H1 (cell line): ENCODE measurements around the gene ZSCAN20. TPM values are rescaled to one million over a fixed set of nuclear protein-coding genes. Genes with fewer than 3 reads are reported as not detected.

Experiments used
- CTCF ChIA-PET: fragments of 300-600 bp; sonication (Branson Sonifier 250); formaldehyde crosslinking; loops from one replicate; lab custom pipeline; 2021; ENCODE audit not compliant: partially characterized antibody; lab: Charles Lee
- POLR2A ChIA-PET: fragments of 300-600 bp; sonication (Branson Sonifier 250); formaldehyde crosslinking; loops from one replicate; lab custom pipeline; 2021; ENCODE audit warnings: inconsistent platforms; ENCODE audit not compliant: partially characterized antibody; lab: Charles Lee
- DNase-seq, 2 experiments: peaks; one replicate each; pipeline versions ENCODE4 v3.0.0 to v3.0.0-alpha.2; 2010 to 2022; ENCODE audit warnings: low spot score in 2 of 2, low read depth in 1 of 2, mixed read lengths in 1 of 2
- FAIRE-seq: peaks from 2 replicates; lab custom pipeline; 2011; peaks lifted over from hg19 to GRCh38; lab: Jason Lieb, UNC
- H2AFZ ChIP-seq: 2 replicates; pipeline ENCODE4 v1.8.1; 2012; ENCODE audit warnings: low read length, inconsistent platforms
- H2AK5ac ChIP-seq: 2 replicates; pipeline ENCODE4 v1.6.1; 2013; ENCODE audit warnings: low read depth, low read length
- H2BK120ac ChIP-seq: replicated peaks from 2 replicates; pipeline ENCODE3; 2013; ENCODE audit warnings: low read depth, low read length, inconsistent platforms
- H2BK12ac ChIP-seq: 2 replicates; pipeline ENCODE4 v1.6.1; 2013; ENCODE audit warnings: low read depth, low read length
- H2BK15ac ChIP-seq: 2 replicates; pipeline ENCODE4 v1.6.1; 2013; ENCODE audit warnings: low read length
- H2BK20ac ChIP-seq: 2 replicates; pipeline ENCODE4 v1.6.1; 2013; ENCODE audit warnings: low read length
- H2BK5ac ChIP-seq: 2 replicates; pipeline ENCODE4 v1.6.1; 2013; ENCODE audit warnings: low read depth, low read length
- H3K14ac ChIP-seq: 2 replicates; pipeline ENCODE4 v1.6.1; 2013; ENCODE audit warnings: inconsistent platforms; ENCODE audit not compliant: insufficient read length
- H3K18ac ChIP-seq: 2 replicates; pipeline ENCODE4 v1.6.1; 2013; ENCODE audit warnings: low read length; ENCODE audit errors: extremely low read depth
- H3K23ac ChIP-seq: 2 replicates; pipeline ENCODE4 v1.6.1; 2013; ENCODE audit warnings: inconsistent platforms; ENCODE audit not compliant: insufficient read length
- H3K23me2 ChIP-seq: 2 replicates; pipeline ENCODE4 v1.6.1; 2013; ENCODE audit warnings: low read depth, low read length
- H3K27ac ChIP-seq: 2 replicates; pipeline ENCODE4 v1.6.1; 2011; ENCODE audit warnings: low read depth, low read length, inconsistent platforms
- H3K27me3 ChIP-seq, 4 experiments: replicated peaks in 1 of 4; 1 replicate in 1 of 4; 2 replicates in 3 of 4; pipeline versions ENCODE4 v1.6.1 to v1.8.1; 2011 to 2013; ENCODE audit warnings: low read length in 3 of 4, mild to moderate bottlenecking in 3 of 4, inconsistent platforms in 2 of 4, mixed read lengths in 2 of 4, moderate library complexity in 1 of 4; ENCODE audit not compliant: control insufficient read depth in 3 of 4, insufficient read depth in 3 of 4; ENCODE audit errors: extremely low read depth in 1 of 4
- H3K36me3 ChIP-seq, 4 experiments: 2 replicates each; pipeline versions ENCODE4 v1.6.1 to v1.8.1; 2011 to 2013; ENCODE audit warnings: mild to moderate bottlenecking in 4 of 4, low read length in 3 of 4, moderate library complexity in 2 of 4, control low read depth in 1 of 4, inconsistent platforms in 1 of 4; ENCODE audit not compliant: insufficient read depth in 4 of 4, control insufficient read depth in 2 of 4
- H3K4ac ChIP-seq: replicated peaks from 2 replicates; pipeline ENCODE3; 2013; ENCODE audit warnings: low read length, low read depth, mixed read lengths, inconsistent platforms; ENCODE audit not compliant: insufficient read length
- H3K4me1 ChIP-seq, 4 experiments: replicated peaks in 1 of 4; 1 replicate in 1 of 4; 2 replicates in 3 of 4; pipeline versions ENCODE4 v1.6.1 to v1.8.1; 2011 to 2013; ENCODE audit warnings: low read length in 3 of 4, inconsistent platforms in 2 of 4, mixed read lengths in 1 of 4; ENCODE audit not compliant: insufficient read depth in 4 of 4, control insufficient read depth in 3 of 4
- H3K4me2 ChIP-seq, 2 experiments: 2 replicates each; pipeline versions ENCODE4 v1.6.1 to v1.8.1; 2011 to 2013; ENCODE audit warnings: low read depth in 2 of 2, low read length in 2 of 2, control low read depth in 1 of 2, inconsistent platforms in 1 of 2, mild to moderate bottlenecking in 1 of 2; ENCODE audit not compliant: insufficient read depth in 1 of 2
- H3K4me3 ChIP-seq, 4 experiments: fragments of 200-600, 300-600 bp in 1 of 4; sonication (generic), shearing (Covaris generic), sonication (Bioruptor Twin) in 1 of 4; 2 replicates each; pipeline versions ENCODE4 v1.5.1 to v1.8.1; 2011 to 2016; ENCODE audit warnings: low read length in 4 of 4, low read depth in 3 of 4, control low read depth in 2 of 4, inconsistent platforms in 2 of 4, mild to moderate bottlenecking in 2 of 4, mixed read lengths in 1 of 4, moderate library complexity in 1 of 4; ENCODE audit not compliant: insufficient read depth in 2 of 4; ENCODE audit errors: extremely low read depth in 1 of 4
- H3K56ac ChIP-seq: replicated peaks from 2 replicates; pipeline ENCODE3; 2013; ENCODE audit warnings: low read depth, mild to moderate bottlenecking, mixed read lengths, low read length, inconsistent platforms; ENCODE audit not compliant: insufficient read length
- H3K79me1 ChIP-seq: 2 replicates; pipeline ENCODE4 v1.6.1; 2013; ENCODE audit warnings: low read depth, low read length, control low read depth
- H3K79me2 ChIP-seq, 2 experiments: 2 replicates each; pipeline versions ENCODE4 v1.6.1 to v1.8.1; 2012 to 2013; ENCODE audit warnings: low read length in 2 of 2, mild to moderate bottlenecking in 2 of 2, inconsistent platforms in 1 of 2; ENCODE audit not compliant: insufficient read depth in 2 of 2, control insufficient read depth in 1 of 2
- H3K9ac ChIP-seq, 4 experiments: replicated peaks in 1 of 4; 1 replicate in 1 of 4; 2 replicates in 3 of 4; pipeline versions ENCODE4 v1.6.1 to v1.8.1; 2011 to 2013; ENCODE audit warnings: low read depth in 3 of 4, low read length in 3 of 4, control low read depth in 2 of 4, mild to moderate bottlenecking in 2 of 4, moderate library complexity in 2 of 4, inconsistent platforms in 1 of 4; ENCODE audit errors: extremely low read depth in 1 of 4
- H3K9me3 ChIP-seq, 2 experiments: 2 replicates each; pipeline versions ENCODE4 v1.6.1 to v1.8.1; 2012 to 2013; ENCODE audit warnings: mild to moderate bottlenecking in 2 of 2, moderate library complexity in 2 of 2, control low read depth in 1 of 2, inconsistent platforms in 1 of 2, low read depth in 1 of 2, low read length in 1 of 2, mixed read lengths in 1 of 2; ENCODE audit not compliant: insufficient read depth in 2 of 2
- H4K20me1 ChIP-seq, 2 experiments: replicated peaks in 1 of 2; 2 replicates each; pipeline versions ENCODE3 to v1.8.1; 2011 to 2013; ENCODE audit warnings: inconsistent platforms in 2 of 2, low read length in 2 of 2, mild to moderate bottlenecking in 1 of 2; ENCODE audit not compliant: insufficient read depth in 2 of 2, control insufficient read depth in 1 of 2
- H4K5ac ChIP-seq: 2 replicates; pipeline ENCODE4 v1.6.1; 2013; ENCODE audit warnings: low read length, low read depth, mixed read lengths, inconsistent platforms; ENCODE audit not compliant: insufficient read length
- H4K8ac ChIP-seq: 2 replicates; pipeline ENCODE4 v1.8.0; 2013; ENCODE audit warnings: mild to moderate bottlenecking, moderate library complexity, low read length, inconsistent platforms; ENCODE audit not compliant: insufficient read depth; ENCODE audit errors: extremely low read depth
- H4K91ac ChIP-seq: replicated peaks from 2 replicates; pipeline ENCODE3; 2013; ENCODE audit warnings: low read length, mixed read lengths, inconsistent platforms; ENCODE audit not compliant: insufficient read length
- ASH2L ChIP-seq: fragments of 200-600, 300-600 bp; sonication (generic); IDR thresholded peaks from one replicate; pipeline ENCODE4 v1.7.1; 2017; ENCODE audit warnings: low read length
- CHD2 ChIP-seq: IDR thresholded peaks from 2 replicates; pipeline ENCODE4 v1.6.1; 2012; ENCODE audit warnings: low read length, improper control_type of control experiment
- EP300 ChIP-seq, 2 experiments: IDR thresholded peaks; 1 replicate in 1 of 2; 2 replicates in 1 of 2; pipeline ENCODE4 v1.6.1; 2011 to 2012; ENCODE audit warnings: low read depth in 2 of 2, low read length in 2 of 2, mild to moderate bottlenecking in 2 of 2, borderline replicate concordance in 1 of 2, inconsistent platforms in 1 of 2, moderate library complexity in 1 of 2
- GTF2F1 ChIP-seq: IDR thresholded peaks from 2 replicates; pipeline ENCODE4 v1.6.1; 2012; ENCODE audit warnings: low read depth, low read length, improper control_type of control experiment, borderline replicate concordance
- MAFK ChIP-seq: IDR thresholded peaks from 2 replicates; pipeline ENCODE4 v1.6.1; 2012; ENCODE audit warnings: low read depth, mild to moderate bottlenecking, improper control_type of control experiment, low read length
- WGBS, 2 experiments: shearing (Covaris generic) in 1 of 2; methylation state at CpG; one replicate each; pipeline versions ENCODE4 v1.1.6 to v1.1.7; 2013 to 2015; ENCODE audit warnings: low lambda C conversion rate in 2 of 2, mixed read lengths in 2 of 2, inconsistent platforms in 1 of 2, low coverage in 1 of 2, missing lambda C conversion rate in 1 of 2; ENCODE audit not compliant: insufficient replicate concordance in 2 of 2, insufficient coverage in 1 of 2, insufficient read length in 1 of 2; ENCODE audit errors: extremely low coverage in 1 of 2, missing lambda C conversion rate in 1 of 2; 5-methylcytosine and 5-hydroxymethylcytosine counted together
- polyA plus RNA-seq, 7 experiments: library from polyadenylated mRNA; depleted of rRNA in 3 of 7; stranded (reverse) in 5 of 7; unstranded in 2 of 7; fragments of >200 nt in 5 of 7; fragments of 200-250 nt in 2 of 7; gene quantifications; 1 replicate in 5 of 7; 2 replicates in 1 of 7; 4 replicates in 1 of 7; pipeline versions ENCODE4 v1.2.1 to v1.2.3, GENCODE V29; 2011 to 2013; ENCODE audit warnings: missing spikeins in 2 of 7, mixed read lengths in 2 of 7
- total RNA-seq: library from RNA; stranded (reverse); fragmentation: NEBNext Ultra II Directional; extraction: Animal tissue kit (Norgen Biotek cat#: 25700); gene quantifications from 2 replicates; pipeline ENCODE4 v1.2.1, GENCODE V29; 2021

ZSCAN20 gene
- total and polyA plus RNA-seq, 2 of the 8 experiments (the other 6 are each of a cell fraction or from before 2014, with no cell fraction given), result 0.70 to 3.4 TPM

DNA sequence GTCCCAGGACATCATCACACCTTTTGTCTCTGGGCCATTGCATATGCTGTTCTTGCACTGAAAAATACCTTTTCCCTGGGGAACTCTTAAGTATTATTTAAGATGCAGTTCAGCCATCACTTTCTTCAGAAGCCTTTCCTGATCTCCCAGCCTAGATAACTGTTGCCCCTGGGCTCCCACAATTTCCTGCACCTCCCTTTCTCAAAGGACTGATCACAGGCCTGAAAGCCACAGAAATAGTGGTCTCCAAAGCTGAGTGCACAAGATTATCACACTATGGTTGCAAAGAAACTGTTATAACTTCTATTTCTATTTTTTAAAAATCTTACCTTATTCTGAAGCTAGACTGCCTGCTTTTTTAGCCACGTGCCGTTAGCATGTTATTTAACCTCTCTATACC is 2.8 kb upstream of the ZSCAN20 start:
- WGBS, 2 experiments, result 95% methylated on average over 2 of the region's 2 CpGs; no CpG with 5 or more reads in 1 of the 2 experiments
- Histone ChIP-seq H3K4me3 (no peak overlapping the region), H4K91ac (no peak overlapping the region), H4K20me1 (no peaks in the 10 kb centered on the region), H3K4ac (no peak overlapping the region), H4K8ac (no peak overlapping the region), H3K79me1 (no peaks in the 10 kb centered on the region), H3K27me3 (no peaks in the 10 kb centered on the region; a peak in 1 of 7 replicates), H2AK5ac (no peak overlapping the region), H3K56ac (no peak overlapping the region), H3K23me2 (peaks cover 3% of the 10 kb centered on the region; the same call in 1 of the 2 replicates), H2BK5ac (no peak overlapping the region), H2BK20ac (no peak overlapping the region), H3K4me2 (no peak overlapping the region), H3K27ac (no peak overlapping the region), H4K5ac (no peak overlapping the region), H2BK120ac (no peak overlapping the region), H3K23ac (no peak overlapping the region), H3K18ac (no peak overlapping the region), H3K14ac (no peak overlapping the region), H2AFZ (no peak overlapping the region), H3K4me1 (peaks cover 0 to 7% (median 2%) of the 10 kb centered on the region in 4 experiments; a peak in 3 of 7 replicates), H3K9me3 (no peaks in the 10 kb centered on the region), H2BK12ac (no peak overlapping the region), H2BK15ac (no peak overlapping the region), H3K9ac (no peak overlapping the region), H3K36me3 (no peaks in the 10 kb centered on the region), H3K79me2 (no peaks in the 10 kb centered on the region)
- DNase-seq, result no peak
- ChIA-PET POLR2A (interaction anchor here (0.6 kb wide), 1 partner anchor 68 kb away, joined by 3 read pairs; no protein-coding TSS in a partner anchor), CTCF (interaction anchor here (0.8 to 7.6 kb wide), 14 partner anchors 11 to 374 kb away, joined by 3 to 76 read pairs (median 4); no protein-coding TSS in a partner anchor)
- FAIRE-seq, result no peak
- TF ChIP-seq EP300 (IDR thresholded peaks at IDR 0.05; ENCODE audit: borderline replicate concordance in 1 of 2, low read depth in 2 of 2, low read length in 2 of 2), result no peak
- TF ChIP-seq MAFK, result no peak
- no peak for TF ChIP-seq CHD2
- no peak for TF ChIP-seq GTF2F1
- no peak for TF ChIP-seq ASH2L
